GM19372 (cell line): Measurements from ENCODE around the gene PDSS2.
"Not testable (repeated sequence)": the region's sequence is repeated elsewhere in the genome, so short reads cannot be mapped to it uniquely, and the experiment has no call there.

Experiments
- ATAC-seq: cut with Tn5 transposase; IDR thresholded peaks from one replicate; pipeline ENCODE4 v1.9.1; 2021; ENCODE audit warnings: mild to moderate bottlenecking, low read depth, moderate library complexity; ENCODE audit not compliant: unreplicated experiment

Gene PDSS2

DNA sequence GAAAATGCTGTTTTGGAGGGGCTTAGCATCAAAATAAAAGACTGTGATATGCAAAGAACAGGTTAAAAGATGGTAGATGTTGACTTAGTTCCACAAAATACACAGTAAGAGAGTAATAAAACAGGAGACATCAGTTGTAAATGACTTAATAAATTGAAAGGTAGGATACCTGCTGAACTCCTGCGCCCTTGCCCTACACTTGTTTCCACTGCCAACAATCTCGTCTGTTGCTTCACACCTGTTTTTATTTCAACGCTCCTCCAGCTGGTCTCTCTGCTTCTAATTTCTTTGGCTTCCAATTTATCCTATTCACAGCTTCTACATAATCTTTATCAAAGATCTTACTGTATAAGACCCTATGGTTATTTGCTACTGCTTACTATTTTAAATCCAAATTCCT, 228.1 kb downstream of the PDSS2 start:
- no peak for ATAC-seq

DNA sequence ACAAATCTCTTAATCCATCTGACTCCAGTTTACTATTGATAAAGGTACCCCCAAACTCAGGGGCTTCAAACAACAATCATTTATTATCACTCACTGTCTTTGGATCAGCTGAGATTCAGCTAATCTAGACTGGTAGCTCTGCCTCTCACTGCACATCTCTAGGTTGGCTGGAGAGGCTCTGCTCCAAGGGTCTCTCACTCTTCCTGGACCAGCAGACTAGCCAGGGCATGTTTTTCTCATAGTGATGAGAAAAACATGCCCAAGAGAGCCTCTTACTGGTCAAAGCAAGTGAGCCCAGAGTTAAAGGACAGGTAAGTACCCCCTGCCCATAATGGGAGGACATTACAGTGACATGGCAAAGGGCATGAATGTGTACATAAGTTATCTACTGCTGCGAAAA, 228.9 kb downstream of the PDSS2 start:
- ATAC-seq = no peak

DNA sequence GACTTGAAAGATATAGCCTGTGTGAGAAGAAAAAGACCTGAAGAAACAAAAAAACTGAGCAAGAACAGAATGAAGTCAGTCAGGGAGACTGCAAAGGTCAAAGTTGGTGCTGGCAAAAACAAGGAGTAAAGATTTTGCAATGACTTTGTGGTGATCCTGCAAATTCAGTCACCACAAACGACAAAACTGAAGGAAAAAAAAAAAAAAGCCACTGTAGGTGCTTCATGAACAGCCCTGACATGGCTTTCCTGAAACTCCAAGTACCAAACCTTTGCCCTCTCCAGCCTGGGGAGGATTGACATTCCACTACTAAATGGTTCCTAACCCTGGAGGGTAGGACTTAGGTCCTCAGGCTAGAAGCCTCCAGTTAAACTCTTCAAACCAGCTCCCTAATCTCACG, 229.3 kb downstream of the PDSS2 start:
- no peak for ATAC-seq

DNA sequence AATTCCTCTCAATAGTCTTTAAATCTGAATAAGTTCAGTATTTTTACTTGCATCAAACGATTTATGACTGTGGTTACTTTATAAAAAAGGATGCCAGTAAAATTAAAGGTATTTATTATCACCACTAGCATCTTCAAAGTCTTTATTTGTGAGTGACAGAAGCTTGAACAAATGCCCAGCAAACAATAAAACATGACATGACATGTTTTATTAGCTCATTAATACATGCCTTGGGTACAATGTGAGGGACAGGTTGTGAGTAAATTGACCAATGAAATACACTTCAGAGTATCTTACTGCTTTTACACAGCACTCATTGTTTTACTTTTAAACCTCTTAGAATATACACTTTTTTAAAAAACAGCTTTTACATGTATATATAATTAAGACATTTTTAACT, 230.6 kb downstream of the PDSS2 start:
- ATAC-seq = no peak

DNA sequence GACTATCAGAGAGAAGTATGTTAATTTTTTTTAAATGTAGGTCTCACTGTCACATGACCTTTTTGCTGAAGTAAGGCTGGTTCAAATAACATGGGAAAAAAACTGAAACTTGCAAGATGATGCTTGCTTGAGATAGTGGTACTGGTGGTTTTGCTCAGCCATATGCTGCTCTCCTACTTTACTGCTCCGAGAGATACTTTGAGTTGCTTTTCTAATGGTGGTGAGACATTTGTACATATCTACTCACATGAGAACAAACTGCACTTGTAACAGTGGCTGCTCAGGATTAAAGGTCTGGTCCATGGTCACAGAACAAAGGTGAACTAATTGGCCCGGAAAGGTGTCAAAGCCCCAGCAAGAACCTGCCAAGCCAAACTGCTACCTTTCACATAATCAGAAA, 237.8 kb downstream of the PDSS2 start:
- no peak for ATAC-seq

DNA sequence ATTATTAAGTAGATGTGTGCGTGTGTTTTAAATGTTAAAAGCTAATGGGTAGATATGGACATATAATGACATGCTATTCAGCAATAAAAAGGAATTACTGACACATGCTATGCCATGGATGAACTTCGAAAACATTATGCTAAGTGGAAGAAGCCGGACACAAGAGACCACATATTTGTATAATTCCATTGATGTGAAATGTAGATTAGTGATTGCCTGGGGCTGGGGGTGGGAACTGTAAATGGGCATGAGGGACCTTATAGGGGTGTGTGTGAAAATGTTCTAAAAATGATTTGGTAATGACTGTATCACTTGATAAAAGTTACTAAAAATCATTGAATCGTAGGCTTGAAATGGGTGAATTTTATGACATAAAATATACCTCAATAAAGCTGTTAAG, 239.5 kb downstream of the PDSS2 start:
- ATAC-seq = no peak

DNA sequence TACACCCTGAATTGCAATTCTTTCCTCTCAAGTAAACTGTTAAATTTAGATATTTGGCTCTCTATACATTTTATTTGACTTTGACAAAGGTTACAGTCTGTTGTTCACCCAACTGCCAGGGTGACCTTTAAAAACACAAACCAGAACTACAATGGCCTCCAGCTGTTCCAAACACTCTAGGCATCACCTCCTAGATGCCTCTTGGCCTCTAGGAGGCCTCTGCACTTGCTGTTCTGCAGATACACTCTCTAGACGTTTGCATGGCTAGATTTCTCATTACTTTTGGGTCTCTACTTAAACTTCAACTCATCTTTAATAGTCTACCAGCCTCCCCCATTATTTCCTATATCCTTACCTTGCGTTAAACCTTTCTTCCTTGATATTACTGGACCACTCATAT, 241.2 kb downstream of the PDSS2 start:
- no peak for ATAC-seq

DNA sequence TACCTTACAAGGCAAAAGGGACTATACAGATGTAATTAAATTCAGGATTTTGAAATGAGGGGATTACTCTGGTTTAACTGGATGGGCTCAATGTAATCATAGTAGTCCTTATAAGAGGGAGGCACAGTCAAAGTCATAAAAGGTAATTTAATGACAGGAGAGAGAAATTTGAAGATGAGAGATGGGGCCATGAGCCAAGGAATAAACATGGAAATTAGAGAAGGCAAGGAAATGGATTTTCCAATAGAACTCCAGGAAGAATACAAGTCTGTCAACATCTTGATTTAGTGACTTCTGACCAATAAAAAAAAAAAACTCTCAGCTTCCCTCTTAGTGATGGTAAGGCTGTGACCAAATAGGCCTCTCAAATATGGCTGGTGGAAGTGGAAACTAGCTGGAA, 242.1 kb downstream of the PDSS2 start:
- ATAC-seq = no peak

DNA sequence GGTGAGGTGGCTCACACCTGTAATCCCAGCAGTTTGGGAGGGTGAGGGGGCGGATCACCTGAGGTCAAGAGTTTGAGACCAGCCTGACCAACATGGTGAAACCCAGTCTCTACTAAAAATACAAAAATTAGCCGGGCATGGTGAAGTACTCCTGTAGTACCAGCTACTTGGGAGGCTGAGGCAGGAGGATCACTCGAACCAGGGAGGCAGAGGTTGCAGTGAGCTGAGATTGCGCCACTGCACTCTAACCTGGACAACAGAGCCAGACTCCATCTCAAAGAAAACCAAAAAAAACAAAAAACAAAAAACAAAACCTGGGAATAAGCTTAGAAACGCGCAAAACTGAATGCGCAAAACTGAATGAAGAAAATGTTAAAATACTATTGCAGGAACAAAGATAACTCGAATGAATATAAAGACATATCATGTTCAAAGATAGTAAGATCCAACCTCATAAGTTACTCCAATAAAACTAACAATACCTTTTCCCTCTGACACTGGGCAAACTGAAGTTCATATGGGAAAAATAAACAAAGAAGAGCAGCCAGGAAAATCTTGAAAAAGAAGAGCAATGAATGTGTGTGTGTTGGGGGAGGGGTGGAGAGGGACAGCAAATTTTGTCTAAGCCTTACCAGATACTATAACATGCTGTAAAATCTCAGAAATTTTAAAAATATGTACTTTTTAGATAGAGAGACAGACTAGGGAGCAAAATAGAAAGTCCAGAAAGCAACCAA, 243.0 kb downstream of the PDSS2 start:
- ATAC-seq = no peak

DNA sequence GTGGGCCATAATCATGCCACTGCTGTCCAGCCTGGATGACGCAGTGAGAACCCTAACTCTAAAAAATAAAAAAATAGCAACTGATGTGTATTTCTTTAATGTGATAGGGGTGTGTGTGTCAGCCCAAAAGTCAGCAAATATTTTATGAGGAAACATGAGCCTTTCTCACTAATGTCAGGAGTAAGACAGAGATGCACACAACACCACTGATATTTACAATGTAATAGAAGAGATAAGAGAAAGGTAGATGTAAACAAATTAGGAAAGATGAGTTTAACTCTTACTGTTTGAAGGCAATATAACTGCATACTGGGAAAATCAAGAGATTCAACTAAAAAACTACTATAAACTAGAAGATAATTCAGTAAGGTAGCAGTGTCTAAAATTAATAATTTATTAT, 244.0 kb downstream of the PDSS2 start:
- no peak for ATAC-seq

DNA sequence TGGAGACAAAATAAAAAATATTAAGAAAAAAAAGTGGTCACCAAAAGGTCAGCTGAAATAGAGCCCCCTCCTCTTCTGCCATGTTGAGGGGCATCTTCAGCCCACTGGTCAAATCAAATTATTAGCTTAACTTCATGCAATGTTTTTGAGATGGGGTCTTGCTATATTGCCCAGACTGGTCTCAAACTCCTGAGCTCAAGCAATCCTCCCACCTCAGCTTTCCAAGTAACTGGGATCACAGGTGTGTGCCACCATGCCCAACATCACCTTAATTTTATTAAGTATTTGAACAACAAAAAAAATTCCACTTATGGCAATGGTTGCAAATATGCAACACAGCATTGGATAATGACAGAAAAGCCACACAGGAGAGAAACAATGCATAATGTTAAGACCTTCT, 244.7 kb downstream of the PDSS2 start:
- no peak for ATAC-seq

DNA sequence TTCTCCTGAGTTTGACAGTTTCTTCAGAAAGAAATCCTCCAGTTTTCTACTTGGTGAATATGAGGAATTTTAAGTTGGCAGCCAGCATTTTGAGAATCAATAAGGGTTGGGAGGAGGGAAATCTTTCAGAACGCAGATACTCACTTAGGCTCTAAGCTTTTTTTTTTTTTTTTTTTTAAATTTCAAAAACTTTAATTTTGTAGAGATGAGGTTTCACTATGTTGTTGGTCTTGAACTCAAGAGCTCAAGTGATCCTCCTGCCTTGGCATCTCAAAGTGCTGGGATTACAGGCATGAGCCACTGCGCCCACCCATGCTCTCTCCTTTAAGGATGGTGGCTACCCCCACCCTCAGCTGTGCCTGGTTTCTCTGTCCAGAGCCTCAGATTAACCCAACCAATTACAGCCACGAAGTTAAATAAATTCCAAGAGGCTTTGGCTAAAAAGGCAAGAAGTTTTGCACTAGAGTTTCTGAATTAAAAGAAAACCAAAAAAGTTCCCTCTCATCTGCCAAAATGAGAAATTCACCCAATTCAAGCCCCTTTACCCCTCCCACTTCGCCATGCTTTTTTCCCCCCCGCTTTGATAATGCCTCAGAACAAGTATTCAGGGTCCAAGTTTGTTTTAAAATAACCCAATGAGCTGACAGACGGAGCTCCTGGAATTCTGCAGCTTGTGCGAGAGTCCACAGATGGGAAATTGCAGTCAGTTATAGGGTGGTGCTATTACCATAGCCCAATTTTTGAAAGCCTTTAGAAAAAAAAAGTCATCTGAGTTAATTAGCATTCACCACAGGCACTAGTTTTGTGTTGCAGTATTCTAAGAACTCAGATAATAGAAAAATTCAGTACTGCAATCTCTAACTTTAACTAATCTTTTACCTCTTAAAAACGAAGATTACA, 249.7 kb downstream of the PDSS2 start:
- ATAC-seq = no peak

DNA sequence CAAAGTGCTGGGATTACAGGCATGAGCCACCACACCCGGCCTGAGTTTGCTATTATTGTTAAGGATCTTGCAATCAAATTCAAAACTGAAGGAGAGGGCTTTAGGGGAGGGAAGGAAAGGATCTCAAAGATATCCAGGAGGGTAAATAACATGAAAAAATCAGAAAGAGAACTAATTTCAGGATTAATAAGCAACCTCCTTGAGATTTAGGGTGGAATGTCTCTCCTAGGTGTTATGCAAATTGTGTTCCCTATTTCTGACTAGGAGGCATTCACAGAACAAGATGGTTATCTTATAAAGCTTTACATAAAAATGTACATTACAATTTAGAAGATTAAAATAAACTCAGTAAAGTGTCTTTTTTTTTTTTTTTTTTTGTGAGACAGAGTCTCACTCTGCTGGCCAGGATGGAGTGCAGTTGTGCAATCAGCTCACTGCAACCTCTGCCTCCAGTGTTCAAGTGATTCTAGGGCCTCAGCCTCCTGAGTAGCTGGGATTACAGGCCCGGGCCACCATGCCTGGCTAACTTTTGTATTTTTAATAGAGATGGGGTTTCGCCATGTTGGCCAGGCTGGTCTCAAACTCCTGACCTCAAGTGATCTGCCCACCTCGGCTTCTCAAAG, 252.0 kb downstream of the PDSS2 start:
- no peak for ATAC-seq

DNA sequence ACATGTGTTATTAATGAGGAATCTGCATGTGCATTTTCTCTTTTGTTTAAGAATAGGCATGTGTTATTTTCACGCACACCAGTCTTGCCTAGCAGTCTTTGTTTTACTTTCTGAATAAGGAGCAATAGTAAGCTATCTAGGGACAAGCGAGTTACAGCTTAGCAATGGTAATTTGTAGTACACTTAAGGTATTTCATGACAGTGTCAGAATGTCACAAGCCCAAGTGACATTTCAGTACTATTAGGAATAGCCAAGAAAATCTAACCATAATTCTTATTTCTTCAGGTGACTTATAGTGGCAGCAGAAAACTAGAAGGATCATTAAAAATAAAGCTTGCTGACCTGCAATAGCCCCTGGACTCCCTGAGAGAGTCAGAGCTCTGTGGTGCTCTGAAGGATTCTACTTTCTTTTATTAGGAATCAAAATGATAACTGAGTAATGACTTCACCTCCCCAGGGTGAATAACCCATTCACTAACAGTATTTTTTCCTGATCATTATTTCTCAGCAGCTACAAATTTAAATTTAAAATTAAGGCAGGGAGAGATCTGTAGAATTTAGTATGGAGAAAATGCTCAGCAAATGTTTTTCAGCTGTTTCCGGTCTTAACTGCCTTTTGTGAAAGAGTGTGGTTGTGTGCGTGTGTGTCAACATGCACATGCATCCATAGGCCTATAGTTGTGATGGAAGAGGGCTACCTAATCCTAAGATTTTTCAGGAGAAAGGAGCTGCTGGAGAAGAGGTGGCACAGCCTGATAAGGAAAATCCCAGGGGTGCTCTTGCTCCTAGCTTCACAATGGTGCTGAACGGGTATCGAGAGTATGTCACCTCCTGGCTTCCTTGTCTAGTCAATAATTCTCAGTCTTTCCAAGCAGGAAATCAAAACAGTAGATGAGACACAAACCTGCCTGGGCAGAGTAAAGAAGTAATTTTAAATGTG, 254.0 kb downstream of the PDSS2 start:
- no peak for ATAC-seq

DNA sequence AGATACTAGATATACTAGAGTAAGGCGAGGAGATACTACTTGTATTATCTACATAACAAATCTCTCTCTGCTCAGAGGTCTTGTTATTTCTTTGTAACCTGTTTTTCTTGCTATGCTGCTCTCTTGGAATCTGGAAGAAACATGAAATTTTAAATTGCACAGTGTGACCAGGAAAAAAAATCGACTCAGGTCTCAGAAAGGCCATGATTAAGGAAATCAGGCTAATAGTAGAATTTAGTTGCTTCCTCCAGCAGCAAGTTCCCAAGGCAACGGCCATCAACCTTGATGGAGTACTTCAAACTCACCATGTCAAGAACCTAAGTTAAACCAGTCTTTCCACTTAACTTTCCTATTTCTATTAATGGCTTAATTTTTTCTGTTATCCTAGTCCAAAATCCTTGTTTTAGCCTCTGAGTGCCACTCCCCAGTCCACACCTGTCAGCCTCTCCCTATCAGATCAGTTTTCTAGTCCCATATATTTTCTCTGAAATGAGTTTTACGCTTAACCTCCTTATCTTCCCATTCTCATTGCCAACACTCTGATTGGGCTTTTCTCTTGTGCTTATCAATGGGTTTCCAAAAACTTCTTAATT, 256.4 kb downstream of the PDSS2 start:
- no peak for ATAC-seq

DNA sequence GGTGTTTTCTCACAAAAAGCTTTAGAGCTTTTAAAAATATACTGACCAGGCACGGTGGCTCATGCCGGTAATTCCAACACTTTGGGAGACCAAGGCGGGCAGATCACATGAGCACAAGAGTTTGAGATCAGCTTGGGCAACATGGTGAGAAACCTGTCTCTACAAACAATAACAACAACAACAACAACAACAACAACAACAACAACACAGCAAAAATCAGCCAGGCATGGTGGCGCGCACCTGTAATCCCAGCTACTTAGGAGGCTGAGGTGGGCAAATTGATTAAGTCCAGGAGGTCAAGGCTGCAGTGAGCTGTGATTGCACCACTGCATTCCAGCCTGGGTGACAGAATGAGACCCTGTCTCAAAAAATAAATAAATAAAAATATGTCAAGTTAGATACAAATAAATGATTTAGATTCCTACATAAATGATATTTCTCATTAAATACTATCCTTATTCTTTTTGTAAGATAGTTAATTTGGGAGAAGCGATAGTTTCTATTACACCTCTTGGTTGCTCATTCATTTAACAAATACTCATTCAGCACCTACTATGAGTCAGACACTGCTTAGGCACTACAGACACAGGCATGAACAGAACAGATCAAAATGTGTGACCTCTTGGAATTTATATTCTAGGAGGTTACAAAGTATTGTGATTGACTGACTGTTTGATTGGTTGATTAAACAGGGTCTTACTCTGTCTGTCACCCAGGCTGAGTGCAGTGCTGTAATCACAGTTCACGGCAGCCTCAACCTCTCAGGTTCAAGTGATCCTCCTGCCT, 260.5 kb downstream of the PDSS2 start:
- no peak for ATAC-seq

DNA sequence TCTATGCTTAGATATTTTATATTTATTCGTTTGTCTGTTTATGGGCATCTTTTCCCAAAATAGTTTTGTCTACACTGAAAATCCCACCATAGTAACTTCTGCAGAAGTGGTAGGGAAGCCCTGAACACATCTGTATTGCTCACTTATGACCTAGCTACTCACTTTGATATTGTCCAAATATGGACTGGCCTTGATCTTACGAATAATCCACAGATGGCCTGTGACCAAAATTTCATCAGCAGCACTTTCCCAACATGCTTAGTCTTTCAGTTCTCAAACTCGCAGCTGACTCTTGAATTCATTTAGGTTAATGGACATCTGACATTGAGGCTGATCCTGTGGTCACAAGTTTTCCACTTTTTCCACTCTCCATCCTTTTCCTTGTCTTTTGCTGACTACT, 263.2 kb downstream of the PDSS2 start:
- no peak for ATAC-seq

DNA sequence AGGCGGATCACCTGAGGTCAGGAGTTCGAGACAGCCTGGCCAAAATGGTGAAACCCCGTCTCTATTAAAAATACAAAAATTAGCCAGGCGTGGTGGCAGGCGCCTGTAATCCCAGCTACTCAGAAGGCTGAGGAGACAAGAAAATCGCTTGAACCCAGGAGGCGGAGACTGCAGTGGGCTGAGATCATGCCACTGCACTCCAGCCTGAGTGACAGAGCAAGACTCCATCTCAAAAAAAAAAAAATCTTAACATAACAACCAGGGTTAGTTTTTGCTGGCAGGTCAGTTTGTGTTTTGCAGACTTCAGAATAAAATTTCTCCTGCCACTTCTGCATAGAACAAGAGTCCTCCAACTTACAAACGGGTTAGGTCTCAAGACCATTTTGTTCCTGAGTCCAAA, 264.6 kb downstream of the PDSS2 start:
- not testable (repeated sequence) for ATAC-seq

DNA sequence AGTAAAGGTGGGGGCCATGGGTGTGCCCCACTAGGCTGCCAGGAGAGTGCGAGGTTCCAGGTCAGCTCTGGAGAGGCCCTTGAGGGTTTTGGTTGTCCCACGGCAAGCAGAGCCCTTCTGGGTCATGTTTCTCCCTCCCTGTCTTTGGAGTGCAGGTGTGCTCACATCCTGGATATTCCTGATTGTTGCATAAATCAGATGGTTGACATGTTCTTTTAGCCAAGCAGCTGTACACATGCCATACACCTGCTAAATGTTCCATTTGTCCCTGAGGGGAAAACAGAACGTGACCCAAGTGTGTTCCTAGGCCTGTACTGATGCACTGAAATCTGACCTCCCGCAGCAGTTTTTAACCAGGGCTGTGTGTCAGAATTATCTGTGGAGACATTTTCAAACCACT, 266.5 kb downstream of the PDSS2 start:
- no peak for ATAC-seq
